NCI-H2227 treated with DMSO at 0.1 percent for 48 hours (cell line): ENCODE results near the gene TXN.
A peak's percentile ranks its signal among the peaks of the same experiment; 100 is the strongest.

Source experiments
- DNase-seq: peaks from one replicate; lab custom pipeline; 2025; lab: John Stamatoyannopoulos, UW

TXN gene

DNA sequence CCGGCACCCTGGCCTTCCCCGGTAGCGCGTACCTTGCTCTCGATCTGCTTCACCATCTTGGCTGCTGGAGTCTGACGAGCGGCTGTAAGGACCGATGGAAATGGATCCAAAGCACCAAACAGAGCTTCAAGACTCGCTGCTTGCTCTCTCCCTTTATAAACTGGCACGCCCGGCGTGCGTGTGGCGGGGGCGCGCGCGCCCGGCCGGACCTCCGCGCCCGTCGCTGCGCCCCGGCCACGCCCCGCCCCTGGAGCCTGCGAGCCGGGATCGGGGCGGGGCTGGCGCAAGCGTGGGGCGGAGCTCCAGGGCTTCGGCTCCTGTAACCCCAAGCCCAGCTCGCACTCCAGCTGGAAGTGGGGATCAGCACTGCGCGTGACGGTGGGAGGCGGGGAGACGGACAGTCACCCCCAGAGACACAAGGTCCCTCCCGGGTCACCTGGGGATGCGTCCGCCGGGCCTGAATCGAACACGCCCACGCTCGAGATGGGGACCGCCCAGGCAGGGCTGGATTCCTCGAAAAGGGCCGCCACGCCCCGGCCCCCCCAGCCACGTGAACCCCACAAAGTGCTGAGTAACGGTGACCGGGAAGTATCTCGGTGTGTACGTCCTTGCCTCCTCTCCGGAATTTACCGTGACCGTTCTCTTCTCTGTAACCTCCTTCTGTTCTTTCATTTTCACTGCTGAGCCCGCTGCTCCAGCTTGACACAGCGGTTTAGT lies at the start of gene TXN:
TXN (minus strand) TSS at position 128 of the 717 bp plus-strand sequence; CDS start at position 56, 72 bp downstream.
- DNase-seq, result peak; percentile 46

GRCh38 chr9:110303133-110303532 lies 46.8 kb upstream of the TXN start:
- no peak for DNase-seq

GRCh38 chr9:110298043-110298605 lies 41.8 kb upstream of the TXN start:
- no peak for DNase-seq

- no peak for DNase-seq
Measured at GRCh38 chr9:110293248-110293647, 36.9 kb upstream of the TXN start.

- no peak for DNase-seq
Measured at GRCh38 chr9:110291921-110292557, 35.7 kb upstream of the TXN start.

GRCh38 chr9:110290001-110290400 lies 33.7 kb upstream of the TXN start:
- DNase-seq, result no peak

- DNase-seq, result no peak
Measured at GRCh38 chr9:110288503-110288902, 32.2 kb upstream of the TXN start.

DNA sequence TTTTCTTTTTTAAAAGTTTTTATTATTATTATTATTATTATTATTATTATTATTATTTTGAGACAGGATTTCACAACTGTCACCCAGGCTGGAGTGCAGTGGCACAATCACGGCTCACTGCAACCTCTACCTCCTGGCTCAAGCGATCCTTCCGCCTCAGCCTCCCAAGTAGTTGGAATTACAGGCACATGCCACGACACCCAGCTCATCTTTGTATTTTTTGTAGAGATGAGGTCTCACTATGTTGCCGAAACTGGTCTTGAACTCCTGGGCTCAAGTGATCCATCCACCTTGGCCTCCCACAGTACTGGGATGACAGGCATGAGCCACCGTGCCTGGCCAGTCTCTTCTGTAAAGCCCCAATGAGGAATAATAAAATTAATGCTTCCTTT lies 31.0 kb upstream of the TXN start:
- DNase-seq, result no peak

GRCh38 chr9:110284211-110284844 lies 28.0 kb upstream of the TXN start:
- DNase-seq, result no peak

- no peak for DNase-seq
Measured at GRCh38 chr9:110283751-110284150, 27.4 kb upstream of the TXN start.

GRCh38 chr9:110282739-110283081 lies 26.4 kb upstream of the TXN start:
- no peak for DNase-seq

- DNase-seq, result no peak
Measured at GRCh38 chr9:110282018-110282738, 25.9 kb upstream of the TXN start.

DNA sequence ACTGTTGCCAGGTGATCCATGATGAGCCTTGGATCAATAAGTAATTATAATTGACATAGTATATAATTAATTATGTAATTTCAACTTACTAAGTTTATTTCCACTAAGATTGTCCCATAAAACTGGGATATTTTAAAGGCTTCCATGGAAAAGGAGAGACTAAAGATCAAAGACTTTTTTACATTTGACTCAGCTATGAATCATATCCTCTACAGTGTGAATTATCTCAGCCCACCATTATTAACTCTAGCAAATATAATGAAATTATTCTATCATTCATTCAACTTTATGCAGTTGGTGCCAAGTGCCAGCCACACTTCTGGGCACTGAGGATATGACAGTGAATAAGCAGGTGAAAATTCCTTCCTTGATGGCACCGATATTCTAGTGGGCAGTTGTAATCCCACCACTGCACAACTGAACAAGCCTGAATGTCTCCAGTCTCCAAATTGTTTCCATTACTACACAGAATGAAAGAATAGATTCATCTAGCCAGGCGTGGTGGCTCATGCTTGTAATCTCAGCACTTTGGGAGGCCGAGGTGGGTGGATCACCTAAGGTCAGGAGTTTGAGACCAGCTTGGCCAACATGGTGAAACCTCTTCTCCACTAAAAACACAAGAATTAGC lies 21.9 kb upstream of the TXN start:
- no peak for DNase-seq

DNA sequence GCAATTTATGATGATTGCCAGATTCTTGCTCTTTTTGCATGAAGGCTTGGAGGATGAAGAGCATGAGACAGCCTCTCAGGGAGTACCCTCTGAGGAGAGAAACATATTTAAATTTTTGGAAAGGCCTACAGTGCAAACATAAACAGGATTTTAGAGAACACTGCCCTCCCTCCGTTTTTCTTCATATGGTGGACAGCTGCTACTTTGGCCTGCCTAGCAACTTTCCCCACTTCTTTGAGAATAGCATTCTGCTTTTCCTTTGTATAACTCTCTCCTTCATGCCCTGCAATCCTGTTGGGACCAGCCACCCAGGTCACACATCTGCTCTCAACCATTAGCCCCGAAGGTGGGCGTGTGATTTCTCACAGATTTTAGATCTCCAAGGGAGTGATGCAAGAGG lies 20.5 kb upstream of the TXN start:
- no peak for DNase-seq

GRCh38 chr9:110270211-110270995 lies 14.1 kb upstream of the TXN start:
- no peak for DNase-seq

GRCh38 chr9:110266795-110267194 lies 10.5 kb upstream of the TXN start:
- no peak for DNase-seq

DNA sequence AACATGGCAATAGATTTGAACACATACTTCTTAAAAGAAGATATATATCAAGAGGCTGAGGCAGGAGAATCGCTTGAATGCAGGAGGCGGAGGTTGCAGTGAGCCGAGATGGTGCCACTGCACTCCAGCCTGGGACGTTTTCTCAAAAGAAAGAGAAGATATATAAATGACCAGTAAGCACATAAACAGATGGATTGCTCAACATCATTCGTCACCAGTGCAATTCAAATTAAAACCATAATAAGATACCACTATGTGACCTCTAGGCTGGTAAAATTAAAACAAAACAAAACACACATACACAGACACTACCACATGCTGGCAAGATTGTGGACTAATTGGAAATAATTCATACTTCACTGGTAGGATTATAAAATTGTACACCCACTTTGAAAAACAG lies 5.3 kb upstream of the TXN start:
- DNase-seq, result no peak

DNA sequence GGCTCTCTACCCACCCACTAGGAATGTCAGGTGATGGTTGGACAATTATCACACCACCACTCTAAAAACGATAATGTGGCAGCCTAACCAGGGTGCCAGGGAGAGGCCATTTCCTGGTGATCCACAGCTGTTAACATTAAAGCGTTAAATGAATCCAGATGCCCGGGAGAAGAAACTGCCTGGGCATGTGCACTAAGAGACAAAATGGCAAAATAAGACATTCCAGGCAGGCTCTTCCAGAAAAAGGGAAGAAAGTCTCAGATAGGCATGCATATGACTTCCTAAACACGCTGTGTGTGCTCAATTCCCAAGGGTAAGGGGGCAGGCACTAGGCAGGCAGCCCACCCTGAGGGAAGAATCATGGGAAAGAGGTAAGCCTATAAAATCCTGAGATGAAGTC lies 4.6 kb upstream of the TXN start:
- no peak for DNase-seq

- DNase-seq, result no peak
Measured at GRCh38 chr9:110259566-110259965, 3.3 kb upstream of the TXN start.

DNA sequence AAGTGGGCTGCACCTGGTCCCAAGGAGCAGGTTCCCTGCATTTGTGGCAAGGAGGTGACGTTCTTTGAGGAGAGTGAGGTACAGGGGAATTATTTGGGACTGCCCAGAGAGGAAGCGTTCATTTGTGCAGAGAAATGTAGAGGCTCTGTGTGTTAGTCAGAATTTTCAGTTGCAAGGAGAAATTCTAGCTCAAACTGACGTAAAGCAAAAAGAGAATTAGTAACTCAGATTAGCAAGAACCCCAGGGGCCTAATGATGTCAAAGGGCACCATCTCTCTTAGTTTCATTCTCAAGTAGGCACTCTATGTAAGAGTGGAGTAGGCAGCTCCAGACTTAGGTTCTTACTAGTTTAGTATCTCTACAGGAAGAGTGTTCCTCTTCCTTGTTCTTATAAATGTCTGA lies 2.4 kb upstream of the TXN start:
- no peak for DNase-seq

- DNase-seq, result no peak
Measured at GRCh38 chr9:110257956-110258355, 1.6 kb upstream of the TXN start.
